AG04449 (cell line): ENCODE measurements around the gene TANK.
"Not testable (repeated sequence)": the region's sequence is repeated elsewhere in the genome, so short reads cannot be mapped to it uniquely, and the experiment has no call there.

Experiments used
- CTCF ChIA-PET: fragments of 350-600 bp; formaldehyde crosslinking; extraction: SDS; loops from one replicate; lab custom pipeline; 2021; ENCODE audit warnings: antibody characterized with exemption; lab: Yijun Ruan, JAX
- POLR2A ChIA-PET: fragments of 400-600, 350-600 bp; formaldehyde crosslinking; extraction: SDS; loops from one replicate; lab custom pipeline; 2020; ENCODE audit warnings: antibody characterized with exemption, inconsistent platforms; lab: Yijun Ruan, JAX
- DNase-seq: peaks from one replicate; pipeline ENCODE4 v3.0.0-alpha.2; 2010; ENCODE audit warnings: low read depth, low spot score
- H3K4me3 ChIP-seq: 2 replicates; pipeline ENCODE4 v1.5.1; 2011; ENCODE audit warnings: low read depth, mild to moderate bottlenecking, control low read depth, low read length
- TF ChIP-seq, protein P1 (sequence below): IDR thresholded peaks from one replicate; pipeline ENCODE4 v1.5.1; 2011; ENCODE audit warnings: mild to moderate bottlenecking, moderate library complexity, low read length, control low read depth, inconsistent platforms; ENCODE audit not compliant: insufficient read depth; ENCODE audit errors: missing control alignments

TANK gene

GRCh38 chr2:161269111-161269510 is 108.9 kb downstream of the TANK start:
- ChIA-PET CTCF (interaction anchor here (1.0 to 3.8 kb wide), 5 partner anchors 15 to 205 kb away, joined by 3 to 48 read pairs (median 6); no protein-coding TSS in a partner anchor), POLR2A (no interaction called here)
- DNase-seq, result no peak
- TF ChIP-seq, protein P1, sequence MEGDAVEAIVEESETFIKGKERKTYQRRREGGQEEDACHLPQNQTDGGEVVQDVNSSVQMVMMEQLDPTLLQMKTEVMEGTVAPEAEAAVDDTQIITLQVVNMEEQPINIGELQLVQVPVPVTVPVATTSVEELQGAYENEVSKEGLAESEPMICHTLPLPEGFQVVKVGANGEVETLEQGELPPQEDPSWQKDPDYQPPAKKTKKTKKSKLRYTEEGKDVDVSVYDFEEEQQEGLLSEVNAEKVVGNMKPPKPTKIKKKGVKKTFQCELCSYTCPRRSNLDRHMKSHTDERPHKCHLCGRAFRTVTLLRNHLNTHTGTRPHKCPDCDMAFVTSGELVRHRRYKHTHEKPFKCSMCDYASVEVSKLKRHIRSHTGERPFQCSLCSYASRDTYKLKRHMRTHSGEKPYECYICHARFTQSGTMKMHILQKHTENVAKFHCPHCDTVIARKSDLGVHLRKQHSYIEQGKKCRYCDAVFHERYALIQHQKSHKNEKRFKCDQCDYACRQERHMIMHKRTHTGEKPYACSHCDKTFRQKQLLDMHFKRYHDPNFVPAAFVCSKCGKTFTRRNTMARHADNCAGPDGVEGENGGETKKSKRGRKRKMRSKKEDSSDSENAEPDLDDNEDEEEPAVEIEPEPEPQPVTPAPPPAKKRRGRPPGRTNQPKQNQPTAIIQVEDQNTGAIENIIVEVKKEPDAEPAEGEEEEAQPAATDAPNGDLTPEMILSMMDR, result no peak
- no peak overlapping the region for H3K4me3 ChIP-seq

DNA sequence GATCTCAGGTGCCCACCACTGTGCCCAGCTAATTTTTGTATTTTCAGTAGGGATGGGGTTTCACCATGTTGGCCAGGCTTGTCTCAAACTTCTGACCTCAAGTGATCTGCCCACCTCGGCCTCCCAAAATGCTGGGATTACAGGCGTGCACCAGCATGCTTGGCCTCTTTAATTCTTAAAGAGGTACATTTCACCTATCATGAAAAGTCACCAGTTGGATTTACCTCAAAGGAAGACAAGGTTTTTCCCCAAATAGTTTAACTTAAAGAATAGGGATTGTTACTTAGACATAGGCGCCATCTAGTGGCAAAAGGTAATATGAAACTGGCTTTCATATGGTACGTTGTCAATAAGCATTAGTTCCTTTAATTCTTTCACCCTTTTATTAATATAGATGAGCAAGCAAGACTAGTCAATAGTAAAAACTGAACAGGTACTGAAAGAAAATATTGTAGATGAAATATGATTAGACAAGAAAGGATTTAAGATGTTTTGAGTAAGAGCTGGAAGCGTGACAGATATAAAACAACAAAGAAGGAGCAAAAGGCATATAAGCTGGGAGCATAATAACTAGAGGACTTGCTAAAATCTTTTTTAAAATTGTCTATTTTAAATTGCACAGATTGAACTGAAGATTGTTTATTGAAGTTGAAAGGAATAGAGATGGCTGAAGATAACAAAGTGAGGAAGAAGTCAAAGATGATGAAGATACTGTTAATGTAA is 113.0 kb downstream of the TANK start:
- CTCF ChIA-PET, result interaction anchor here (0.6 to 8.4 kb wide), 31 partner anchors 9 to 1184 kb away, joined by 3 to 80 read pairs (median 4); no protein-coding TSS in a partner anchor
- no peak for DNase-seq
- TF ChIP-seq, protein P1, result peak; percentile 41
- POLR2A ChIA-PET, result no interaction called here
- no peak overlapping the region for H3K4me3 ChIP-seq

DNA sequence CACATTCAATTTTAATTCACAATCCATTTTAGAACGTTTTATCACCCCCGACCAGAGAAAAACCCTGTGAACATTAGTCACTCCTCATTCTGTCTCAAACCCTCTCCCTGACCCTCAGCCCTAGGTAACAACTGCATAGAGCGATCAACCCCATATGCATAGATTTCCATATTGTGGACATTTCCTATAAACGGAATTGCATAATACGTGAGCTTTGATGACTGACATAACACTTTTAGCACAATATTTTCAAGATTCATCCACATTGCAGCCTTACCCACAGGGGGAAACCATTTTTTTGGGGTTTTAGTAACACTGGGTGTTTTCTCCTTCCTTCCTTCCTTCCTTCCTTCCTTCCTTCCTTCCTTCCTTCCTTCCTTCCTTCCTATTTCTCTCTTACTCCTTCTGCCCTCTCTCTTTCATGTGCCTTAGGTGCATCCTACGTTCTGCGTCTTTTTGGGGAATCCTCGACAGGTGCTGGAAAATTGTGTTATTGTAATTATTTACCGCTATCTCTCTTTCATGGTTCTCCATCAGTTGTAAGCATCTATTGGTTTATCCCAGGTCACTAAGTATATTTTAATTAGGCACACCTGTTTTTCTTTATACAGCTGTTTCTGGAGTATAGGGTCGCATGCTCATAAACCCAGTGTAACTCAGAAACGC is 118.5 kb downstream of the TANK start:
- POLR2A ChIA-PET, DNase-seq, H3K4me3 ChIP-seq: not testable (repeated sequence)
- CTCF ChIA-PET, result interaction anchor here (8.4 kb wide), 1 partner anchor 56 kb away, joined by 80 read pairs; no protein-coding TSS in a partner anchor

DNA sequence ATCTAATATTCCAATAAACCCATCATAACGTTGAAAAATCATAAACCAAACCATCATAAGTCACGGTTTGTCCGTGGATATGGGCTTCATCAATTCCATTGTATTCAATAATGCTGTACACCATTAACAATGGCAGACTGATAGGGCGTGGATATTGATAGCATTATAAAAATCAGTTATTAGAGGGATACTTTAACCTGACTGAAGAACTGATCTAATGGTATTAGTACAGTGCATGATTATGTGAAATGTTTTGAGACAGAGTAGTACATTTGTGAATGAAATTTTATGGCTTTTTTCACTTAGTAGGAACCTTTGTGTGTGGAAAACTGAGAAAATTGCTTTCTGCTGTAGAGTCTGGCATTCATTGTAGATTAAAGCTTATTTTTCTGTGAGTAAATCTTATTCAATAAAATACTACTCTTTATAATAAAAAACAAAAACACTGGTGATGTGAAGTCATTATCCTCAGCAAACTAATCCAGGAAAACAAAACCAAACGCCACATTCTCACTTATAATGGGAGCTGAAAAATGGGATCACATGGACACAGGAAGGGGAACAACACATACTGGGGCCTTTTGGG is 119.1 kb downstream of the TANK start:
- H3K4me3 ChIP-seq, DNase-seq, POLR2A ChIA-PET: not testable (repeated sequence)
- CTCF ChIA-PET, result interaction anchor here (8.4 kb wide), 1 partner anchor 56 kb away, joined by 80 read pairs; no protein-coding TSS in a partner anchor

DNA sequence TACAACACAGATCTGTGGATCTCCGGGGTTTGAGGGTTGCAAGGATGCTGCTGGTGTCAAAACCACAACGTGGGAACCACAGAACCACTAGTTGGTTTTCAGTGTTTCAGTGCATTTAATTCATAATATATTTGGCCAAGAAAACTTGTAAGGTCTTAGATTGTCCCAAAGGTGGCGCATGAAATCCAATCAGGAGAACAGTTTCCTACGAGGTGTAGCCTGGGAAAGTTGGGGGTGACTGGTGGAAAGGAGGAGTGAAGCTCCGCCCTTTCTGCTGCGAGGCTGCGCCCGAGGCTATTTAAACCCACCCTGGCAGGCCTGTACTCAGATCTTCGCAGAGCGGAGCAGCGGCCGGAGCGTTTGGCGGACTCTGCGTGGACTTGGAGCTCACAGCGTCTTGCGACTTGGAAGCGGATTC is 120.7 kb downstream of the TANK start:
- H3K4me3 ChIP-seq, DNase-seq: not testable (repeated sequence)
- ChIA-PET POLR2A (interaction anchor here (0.6 kb wide), 1 partner anchor 13 kb away, joined by 3 read pairs; no protein-coding TSS in a partner anchor), CTCF (interaction anchor here (0.7 to 8.4 kb wide), 4 partner anchors 13 to 665 kb away, joined by 3 to 80 read pairs (median 5); no protein-coding TSS in a partner anchor)

DNA sequence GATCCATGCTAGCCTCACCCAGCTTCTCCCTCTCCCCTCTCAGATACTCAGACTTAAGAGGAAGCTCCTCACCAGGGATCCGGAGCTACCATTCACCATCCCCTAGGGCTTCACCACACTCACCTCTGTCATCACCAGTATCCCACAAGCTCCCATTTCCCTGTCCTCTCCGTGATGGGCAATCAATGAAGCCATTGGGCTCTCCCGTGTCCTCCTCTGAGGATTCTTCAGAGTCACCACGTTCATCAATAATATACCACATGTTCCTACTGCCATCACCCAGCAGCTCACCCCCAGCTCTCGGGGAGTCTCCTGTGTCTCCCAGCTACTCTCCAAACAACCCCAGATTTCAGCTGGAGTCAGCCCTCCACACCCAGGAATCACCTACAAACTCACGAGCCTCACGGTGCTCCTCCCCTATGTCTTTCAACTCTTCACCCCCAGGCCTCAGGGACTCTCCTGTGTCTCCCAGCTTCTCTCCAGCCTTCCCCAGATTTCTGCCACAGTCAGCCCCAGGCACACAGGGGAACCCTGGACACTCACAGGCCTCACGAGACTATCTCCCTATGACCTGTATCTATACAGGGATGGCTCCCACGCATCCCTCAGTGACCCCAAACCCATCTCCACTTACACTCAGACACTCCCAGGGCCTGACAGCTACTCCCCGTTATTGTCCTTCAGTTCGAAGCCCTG is 121.5 kb downstream of the TANK start:
- ChIA-PET CTCF (interaction anchor here (0.7 to 2.2 kb wide), 4 partner anchors 8 to 664 kb away, joined by 3 to 8 read pairs (median 5); no protein-coding TSS in a partner anchor), POLR2A (interaction anchor here (0.6 kb wide), 1 partner anchor 13 kb away, joined by 3 read pairs; no protein-coding TSS in a partner anchor)

DNA sequence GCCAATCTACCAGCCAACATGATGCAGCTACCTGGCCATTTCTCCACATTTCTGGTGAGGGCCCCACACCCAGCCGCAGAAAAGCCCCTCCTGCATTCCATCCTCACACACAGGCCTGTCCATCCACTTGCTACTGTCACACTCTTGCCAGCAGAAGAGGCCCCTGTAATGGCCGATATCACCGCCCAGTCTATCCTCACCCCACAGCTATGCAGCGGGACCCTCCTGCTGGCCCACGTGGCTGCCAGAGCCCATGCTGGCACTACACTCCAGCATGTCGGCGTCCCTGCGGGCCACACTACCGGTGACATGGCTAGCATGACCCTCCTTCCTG is 122.0 kb downstream of the TANK start:
- CTCF ChIA-PET, result interaction anchor here (0.6 to 2.2 kb wide), 3 partner anchors 9 to 664 kb away, joined by 3 to 8 read pairs (median 7); no protein-coding TSS in a partner anchor
- H3K4me3 ChIP-seq, POLR2A ChIA-PET, DNase-seq: not testable (repeated sequence)

More for the DNA sequence above, 121.5 kb downstream of the TANK start:
- not testable (repeated sequence) for DNase-seq, H3K4me3 ChIP-seq

DNA sequence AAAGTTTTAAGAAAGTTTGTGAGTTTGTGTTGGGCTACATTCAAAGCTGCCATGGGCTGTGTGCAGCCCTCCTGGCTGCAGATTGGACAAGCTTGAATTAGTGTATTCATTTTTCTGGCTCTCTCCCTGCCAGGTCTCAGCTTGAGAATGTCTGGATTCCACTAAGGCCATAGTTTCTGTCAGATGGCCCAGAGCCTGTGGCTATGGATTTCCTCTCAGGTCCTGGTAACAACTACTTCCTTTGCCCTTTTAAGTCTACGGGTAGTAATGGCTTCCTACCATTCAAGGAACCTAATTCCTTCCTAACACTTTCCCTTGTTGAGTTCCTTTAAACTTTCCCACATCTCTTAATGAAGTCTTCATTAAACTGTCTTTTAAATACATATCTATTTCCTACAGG is 123.7 kb downstream of the TANK start:
- ChIA-PET CTCF (interaction anchor here (1.3 kb wide), 1 partner anchor 10 kb away, joined by 4 read pairs; no protein-coding TSS in a partner anchor), POLR2A (no interaction called here)
- no peak for DNase-seq
- TF ChIP-seq, protein P1, result no peak
- no peak overlapping the region for H3K4me3 ChIP-seq
